Measurements from ENCODE around the gene GRID1.

DNA sequence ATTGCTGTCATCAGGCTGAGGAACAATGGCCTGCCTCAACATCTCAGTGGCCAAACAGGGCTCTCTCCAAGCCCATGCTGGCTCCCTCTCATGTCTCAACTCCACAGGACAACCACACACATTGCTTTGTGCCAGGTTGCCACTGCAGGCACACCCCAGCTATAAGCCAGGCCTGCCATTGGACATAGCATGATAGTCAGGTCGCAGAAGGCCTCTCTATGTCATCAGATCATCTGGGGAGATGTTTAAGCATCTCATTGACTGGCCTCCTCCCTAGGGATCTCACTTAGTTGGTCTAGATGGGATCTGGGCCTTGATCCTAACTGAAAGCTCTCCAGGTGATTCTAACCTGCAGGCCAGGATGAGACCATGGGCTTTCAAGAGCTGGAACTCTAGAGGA is 257.2 kb downstream of the GRID1 start:
- no peak for TF ChIP-seq CTCF (IDR thresholded peaks at IDR 0.05 in 8 of 11, conservative IDR thresholded peaks at IDR 0.05 in 3 of 11)
- no peak for TF ChIP-seq POLR2AphosphoS5 (IDR thresholded peaks at IDR 0.05)
- no peak for TF ChIP-seq POLR2A (IDR thresholded peaks at IDR 0.05)
